HepG2 (cell line): Measurements from ENCODE around the gene PPP1R15A. TPM values are rescaled to one million over a fixed set of nuclear protein-coding genes. Genes with fewer than 3 reads are reported as not detected.

Source experiments
- ARNT2 ChIP-seq: sonication (generic); formaldehyde crosslinking; IDR thresholded peaks from 2 replicates; pipeline ENCODE4 v1.8.0; 2022; ENCODE audit warnings: mild to moderate bottlenecking, low read depth, missing genetic modification reagents, moderate library complexity
- ASH2L ChIP-seq: fragments of 300-600, 200-600 bp; sonication (generic); IDR thresholded peaks from 2 replicates; pipeline ENCODE4 v1.7.0; 2017; ENCODE audit warnings: low read depth, mild to moderate bottlenecking, moderate library complexity, mixed read lengths, low read length; ENCODE audit not compliant: insufficient read length
- FOXJ3 ChIP-seq: sonication (generic); formaldehyde crosslinking; IDR thresholded peaks from 2 replicates; pipeline ENCODE4 v1.4.0; 2020; ENCODE audit warnings: missing genetic modification reagents, mild to moderate bottlenecking, borderline replicate concordance
- ISX ChIP-seq: sonication (generic); formaldehyde crosslinking; conservative IDR thresholded peaks from 2 replicates; pipeline ENCODE4 v1.5.0; 2020; ENCODE audit warnings: missing genetic modification reagents
- KDM3A ChIP-seq: IDR thresholded peaks from 2 replicates; pipeline ENCODE4 v1.6.1; 2018; ENCODE audit warnings: low read depth, missing compliant biosample characterization
- KDM4B ChIP-seq: sonication (generic); formaldehyde crosslinking; IDR thresholded peaks from 2 replicates; pipeline ENCODE4 v1.4.0; 2020; ENCODE audit warnings: missing genetic modification reagents
- NFATC3 ChIP-seq: sonication (generic); formaldehyde crosslinking; IDR thresholded peaks from 2 replicates; pipeline ENCODE4 v1.5.1; 2020; ENCODE audit warnings: mild to moderate bottlenecking, missing genetic modification reagents
- PLRG1 ChIP-seq: fragments of 450-650 bp; conservative IDR thresholded peaks from 2 replicates; pipeline ENCODE4 v1.6.1; 2016
- SOX6 ChIP-seq, 2 experiments: fragments of 450-650 bp in 1 of 2; sonication (generic) in 1 of 2; formaldehyde crosslinking in 1 of 2; IDR thresholded peaks; 2 replicates each; pipeline versions ENCODE4 v1.4.0 to v1.6.1; 2017 to 2020; ENCODE audit warnings: antibody characterized with exemption in 1 of 2, mild to moderate bottlenecking in 1 of 2, missing genetic modification reagents in 1 of 2
- TRIM24 ChIP-seq: sonication (generic); formaldehyde crosslinking; IDR thresholded peaks from 2 replicates; pipeline ENCODE4 v1.8.0; 2022; ENCODE audit warnings: mild to moderate bottlenecking, missing genetic modification reagents
- ZNF672 ChIP-seq: sonication (generic); formaldehyde crosslinking; IDR thresholded peaks from 2 replicates; pipeline ENCODE4 v1.8.1; 2022; ENCODE audit warnings: missing genetic modification reagents
- polyA plus RNA-seq, 8 experiments: library from polyadenylated mRNA; depleted of rRNA in 3 of 8; stranded (reverse) in 7 of 8; unstranded in 1 of 8; fragments of >200 nt; fragmentation: Illumina TruSeq in 4 of 8; extraction: Trizol in 4 of 8; gene quantifications; 2 replicates each; pipeline versions ENCODE4 v1.2.1 to v1.2.3, GENCODE V29; 2011 to 2016; ENCODE audit warnings: low read depth in 4 of 8, missing spikeins in 1 of 8, mixed read lengths in 1 of 8; ENCODE audit not compliant: insufficient read depth in 1 of 8
- total RNA-seq, 5 experiments: library from RNA; depleted of rRNA; stranded (reverse); fragments of >200 nt; fragmentation: Illumina TruSeq; extraction: Trizol; gene quantifications; 2 replicates each; pipeline ENCODE4 v1.2.3, GENCODE V29; 2016; ENCODE audit warnings: low read depth in 1 of 5
- TF ChIP-seq, protein P1 (sequence below): sonication (generic); formaldehyde crosslinking; IDR thresholded peaks from 2 replicates; pipeline ENCODE4 v1.5.1; 2020; ENCODE audit warnings: missing genetic modification reagents, mild to moderate bottlenecking, borderline replicate concordance
- TF ChIP-seq, protein P2 (sequence below): sonication (generic); formaldehyde crosslinking; IDR thresholded peaks from 2 replicates; pipeline ENCODE4 v1.4.0; 2020; ENCODE audit warnings: mild to moderate bottlenecking, missing genetic modification reagents
- TF ChIP-seq, protein P3 (sequence below): sonication (generic); formaldehyde crosslinking; IDR thresholded peaks from 2 replicates; pipeline ENCODE4 v1.4.0; 2020; ENCODE audit warnings: missing genetic modification reagents
- TF ChIP-seq, protein P4 (sequence below): sonication (generic); formaldehyde crosslinking; IDR thresholded peaks from 2 replicates; pipeline ENCODE4 v1.5.0; 2020; ENCODE audit warnings: mild to moderate bottlenecking, missing genetic modification reagents, borderline replicate concordance
- TF ChIP-seq, protein P5 (sequence below): sonication (generic); formaldehyde crosslinking; IDR thresholded peaks from 2 replicates; pipeline ENCODE4 v1.5.1; 2020; ENCODE audit warnings: mild to moderate bottlenecking, moderate library complexity, missing genetic modification reagents
- TF ChIP-seq, protein P6 (sequence below): sonication (generic); formaldehyde crosslinking; IDR thresholded peaks from 2 replicates; pipeline ENCODE4 v1.8.0; 2022; ENCODE audit warnings: mild to moderate bottlenecking, missing genetic modification reagents

PPP1R15A gene
- total and polyA plus RNA-seq, 2 of the 13 experiments (the other 11 are each of a cell fraction or from before 2014, with no cell fraction given): 15.6 to 18.5 TPM

DNA sequence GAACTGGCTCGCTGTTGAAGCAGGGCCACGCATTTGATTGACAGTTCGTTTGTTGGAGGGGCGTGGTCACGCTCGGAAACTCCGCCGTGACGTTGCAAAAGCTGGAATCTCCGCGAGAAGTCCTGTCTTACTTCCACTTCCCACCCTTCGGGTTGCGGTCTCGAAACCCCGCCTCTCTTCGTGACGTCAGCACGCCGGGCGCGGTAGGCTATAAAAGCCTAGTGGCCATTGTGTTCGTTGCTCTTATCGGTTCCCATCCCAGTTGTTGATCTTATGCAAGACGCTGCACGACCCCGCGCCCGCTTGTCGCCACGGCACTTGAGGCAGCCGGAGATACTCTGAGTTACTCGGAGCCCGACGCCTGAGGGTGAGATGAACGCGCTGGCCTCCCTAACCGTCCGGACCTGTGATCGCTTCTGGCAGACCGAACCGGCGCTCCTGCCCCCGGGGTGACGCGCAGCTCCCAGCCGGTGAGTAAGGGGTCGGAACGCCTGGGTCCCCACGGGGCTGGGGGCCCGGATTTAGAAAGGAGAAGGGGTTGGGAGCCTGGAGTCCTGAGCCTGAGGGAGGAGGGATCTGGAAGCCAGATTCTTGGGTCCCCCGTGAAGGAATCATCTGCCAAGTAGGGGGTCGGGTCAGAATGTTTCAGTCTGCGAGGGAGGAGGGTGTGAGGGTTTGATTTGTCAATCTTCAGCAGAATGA is at the start of gene PPP1R15A (continued):
- TF ChIP-seq, protein P1, sequence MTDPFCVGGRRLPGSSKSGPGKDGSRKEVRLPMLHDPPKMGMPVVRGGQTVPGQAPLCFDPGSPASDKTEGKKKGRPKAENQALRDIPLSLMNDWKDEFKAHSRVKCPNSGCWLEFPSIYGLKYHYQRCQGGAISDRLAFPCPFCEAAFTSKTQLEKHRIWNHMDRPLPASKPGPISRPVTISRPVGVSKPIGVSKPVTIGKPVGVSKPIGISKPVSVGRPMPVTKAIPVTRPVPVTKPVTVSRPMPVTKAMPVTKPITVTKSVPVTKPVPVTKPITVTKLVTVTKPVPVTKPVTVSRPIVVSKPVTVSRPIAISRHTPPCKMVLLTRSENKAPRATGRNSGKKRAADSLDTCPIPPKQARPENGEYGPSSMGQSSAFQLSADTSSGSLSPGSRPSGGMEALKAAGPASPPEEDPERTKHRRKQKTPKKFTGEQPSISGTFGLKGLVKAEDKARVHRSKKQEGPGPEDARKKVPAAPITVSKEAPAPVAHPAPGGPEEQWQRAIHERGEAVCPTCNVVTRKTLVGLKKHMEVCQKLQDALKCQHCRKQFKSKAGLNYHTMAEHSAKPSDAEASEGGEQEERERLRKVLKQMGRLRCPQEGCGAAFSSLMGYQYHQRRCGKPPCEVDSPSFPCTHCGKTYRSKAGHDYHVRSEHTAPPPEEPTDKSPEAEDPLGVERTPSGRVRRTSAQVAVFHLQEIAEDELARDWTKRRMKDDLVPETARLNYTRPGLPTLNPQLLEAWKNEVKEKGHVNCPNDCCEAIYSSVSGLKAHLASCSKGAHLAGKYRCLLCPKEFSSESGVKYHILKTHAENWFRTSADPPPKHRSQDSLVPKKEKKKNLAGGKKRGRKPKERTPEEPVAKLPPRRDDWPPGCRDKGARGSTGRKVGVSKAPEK (CRISPR knock-in tag): no peak
- TF ChIP-seq TRIM24 (no peak), KDM3A (peak; percentile 57; the same call in 1 of the 2 replicates), ARNT2 (CRISPR knock-in tag) (0 out of 2 replicates have a peak, but pooled peaks have one; percentile 49), NFATC3 (CRISPR knock-in tag) (0 out of 2 replicates have a peak, but pooled peaks have one; percentile 89), ASH2L (peak; percentile 91), FOXJ3 (no peak), PLRG1 (no peak), ISX (CRISPR knock-in tag) (no peak), SOX6 (IDR thresholded peaks at IDR 0.05) (no peak), SOX6 (CRISPR knock-in tag; IDR thresholded peaks at IDR 0.05) (peak; percentile 55; the same call in 1 of the 2 replicates), ZNF672 (CRISPR knock-in tag) (no peak), KDM4B (CRISPR knock-in tag) (peak; percentile 75; the same call in 1 of the 2 replicates)
- TF ChIP-seq, protein P2, sequence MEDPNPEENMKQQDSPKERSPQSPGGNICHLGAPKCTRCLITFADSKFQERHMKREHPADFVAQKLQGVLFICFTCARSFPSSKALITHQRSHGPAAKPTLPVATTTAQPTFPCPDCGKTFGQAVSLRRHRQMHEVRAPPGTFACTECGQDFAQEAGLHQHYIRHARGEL (CRISPR knock-in tag): no peak
- TF ChIP-seq, protein P3, sequence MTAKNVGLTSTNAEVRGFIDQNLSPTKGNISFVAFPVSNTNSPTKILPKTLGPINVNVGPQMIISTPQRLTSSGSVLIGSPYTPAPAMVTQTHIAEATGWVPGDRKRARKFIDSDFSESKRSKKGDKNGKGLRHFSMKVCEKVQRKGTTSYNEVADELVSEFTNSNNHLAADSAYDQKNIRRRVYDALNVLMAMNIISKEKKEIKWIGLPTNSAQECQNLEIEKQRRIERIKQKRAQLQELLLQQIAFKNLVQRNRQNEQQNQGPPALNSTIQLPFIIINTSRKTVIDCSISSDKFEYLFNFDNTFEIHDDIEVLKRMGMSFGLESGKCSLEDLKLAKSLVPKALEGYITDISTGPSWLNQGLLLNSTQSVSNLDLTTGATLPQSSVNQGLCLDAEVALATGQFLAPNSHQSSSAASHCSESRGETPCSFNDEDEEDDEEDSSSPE (CRISPR knock-in tag): 0 out of 2 replicates have a peak, but pooled peaks have one; percentile 23
- TF ChIP-seq, protein P4, sequence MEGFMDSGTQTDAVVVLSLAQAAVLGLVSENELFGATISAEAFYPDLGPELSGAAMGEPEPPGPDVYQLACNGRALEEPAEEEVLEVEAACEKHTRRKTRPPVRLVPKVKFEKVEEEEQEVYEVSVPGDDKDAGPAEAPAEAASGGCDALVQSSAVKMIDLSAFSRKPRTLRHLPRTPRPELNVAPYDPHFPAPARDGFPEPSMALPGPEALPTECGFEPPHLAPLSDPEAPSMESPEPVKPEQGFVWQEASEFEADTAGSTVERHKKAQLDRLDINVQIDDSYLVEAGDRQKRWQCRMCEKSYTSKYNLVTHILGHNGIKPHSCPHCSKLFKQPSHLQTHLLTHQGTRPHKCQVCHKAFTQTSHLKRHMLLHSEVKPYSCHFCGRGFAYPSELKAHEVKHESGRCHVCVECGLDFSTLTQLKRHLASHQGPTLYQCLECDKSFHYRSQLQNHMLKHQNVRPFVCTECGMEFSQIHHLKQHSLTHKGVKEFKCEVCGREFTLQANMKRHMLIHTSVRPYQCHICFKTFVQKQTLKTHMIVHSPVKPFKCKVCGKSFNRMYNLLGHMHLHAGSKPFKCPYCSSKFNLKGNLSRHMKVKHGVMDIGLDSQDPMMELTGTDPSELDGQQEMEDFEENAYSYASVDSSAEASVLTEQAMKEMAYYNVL (CRISPR knock-in tag): 0 out of 2 replicates have a peak, but pooled peaks have one; percentile 57
- TF ChIP-seq, protein P5, sequence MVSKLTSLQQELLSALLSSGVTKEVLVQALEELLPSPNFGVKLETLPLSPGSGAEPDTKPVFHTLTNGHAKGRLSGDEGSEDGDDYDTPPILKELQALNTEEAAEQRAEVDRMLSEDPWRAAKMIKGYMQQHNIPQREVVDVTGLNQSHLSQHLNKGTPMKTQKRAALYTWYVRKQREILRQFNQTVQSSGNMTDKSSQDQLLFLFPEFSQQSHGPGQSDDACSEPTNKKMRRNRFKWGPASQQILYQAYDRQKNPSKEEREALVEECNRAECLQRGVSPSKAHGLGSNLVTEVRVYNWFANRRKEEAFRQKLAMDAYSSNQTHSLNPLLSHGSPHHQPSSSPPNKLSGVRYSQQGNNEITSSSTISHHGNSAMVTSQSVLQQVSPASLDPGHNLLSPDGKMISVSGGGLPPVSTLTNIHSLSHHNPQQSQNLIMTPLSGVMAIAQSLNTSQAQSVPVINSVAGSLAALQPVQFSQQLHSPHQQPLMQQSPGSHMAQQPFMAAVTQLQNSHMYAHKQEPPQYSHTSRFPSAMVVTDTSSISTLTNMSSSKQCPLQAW (CRISPR knock-in tag): peak; percentile 87
- TF ChIP-seq, protein P6, sequence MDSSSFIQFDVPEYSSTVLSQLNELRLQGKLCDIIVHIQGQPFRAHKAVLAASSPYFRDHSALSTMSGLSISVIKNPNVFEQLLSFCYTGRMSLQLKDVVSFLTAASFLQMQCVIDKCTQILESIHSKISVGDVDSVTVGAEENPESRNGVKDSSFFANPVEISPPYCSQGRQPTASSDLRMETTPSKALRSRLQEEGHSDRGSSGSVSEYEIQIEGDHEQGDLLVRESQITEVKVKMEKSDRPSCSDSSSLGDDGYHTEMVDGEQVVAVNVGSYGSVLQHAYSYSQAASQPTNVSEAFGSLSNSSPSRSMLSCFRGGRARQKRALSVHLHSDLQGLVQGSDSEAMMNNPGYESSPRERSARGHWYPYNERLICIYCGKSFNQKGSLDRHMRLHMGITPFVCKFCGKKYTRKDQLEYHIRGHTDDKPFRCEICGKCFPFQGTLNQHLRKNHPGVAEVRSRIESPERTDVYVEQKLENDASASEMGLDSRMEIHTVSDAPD (CRISPR knock-in tag): no peak
